ENCODE results near the gene GPR108. TPM values are rescaled to one million over a fixed set of nuclear protein-coding genes. Genes with fewer than 3 reads are reported as not detected.
"Not testable (repeated sequence)": the region's sequence is repeated elsewhere in the genome, so short reads cannot be mapped to it uniquely, and the experiment has no call there.

The GPR108 gene
- total and polyA plus RNA-seq, 4 donors, result 21.2 to 56.6 (median 51.1) TPM

GRCh38 chr19:6762253-6762797 is 24.9 kb upstream of the GPR108 start:
- not testable (repeated sequence) for H3K9me3 ChIP-seq (ENCODE audit: control insufficient read depth, insufficient read depth, low read length); H3K36me3 ChIP-seq (ENCODE audit: control insufficient read depth, insufficient read depth, low read length); H3K4me3 ChIP-seq (ENCODE audit: low read depth, low read length); H3K4me1 ChIP-seq (ENCODE audit: control insufficient read depth, insufficient read depth, low read length); H3K27ac ChIP-seq (ENCODE audit: low read depth, low read length); DNase-seq (ENCODE audit: low read depth in 4 of 6, low spot score in 6 of 6)
- 92% methylated on average over 4 of the region's 8 CpGs for WGBS (ENCODE audit: insufficient coverage)
- H3K27me3 ChIP-seq (ENCODE audit: control insufficient read depth, insufficient read depth, low read length), result peaks cover 17% of the 10 kb centered on the region

DNA sequence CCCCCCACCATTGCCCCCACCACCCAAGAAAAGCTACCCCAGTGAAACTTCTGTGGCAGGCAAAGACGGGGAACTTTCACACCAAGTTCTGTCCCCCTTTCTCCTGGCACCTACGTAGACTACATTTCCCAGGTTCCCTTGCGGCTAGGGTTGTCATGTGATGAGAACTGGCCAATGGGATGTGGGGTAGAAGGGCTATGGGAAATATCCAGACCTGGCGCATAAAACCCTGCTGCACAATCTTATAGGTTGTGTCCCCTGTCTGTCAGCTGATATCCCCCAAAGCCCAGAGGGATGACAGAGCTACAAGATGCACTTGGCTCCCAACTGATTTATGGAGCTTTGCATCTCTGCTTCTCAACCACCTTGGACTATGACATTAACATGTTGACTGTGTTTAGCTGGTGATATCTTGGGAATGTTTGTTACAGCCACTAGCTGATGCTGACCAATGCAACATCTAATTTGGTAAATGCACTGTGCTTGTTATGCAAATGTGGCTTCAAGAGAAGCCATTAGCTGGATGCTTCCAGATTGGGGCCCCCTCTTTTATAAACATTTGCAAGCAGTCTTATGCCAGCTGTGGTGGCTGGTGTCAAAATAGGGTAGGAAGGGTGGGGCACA is 23.8 kb upstream of the GPR108 start:
- Histone ChIP-seq H3K9me3 (ENCODE audit: control insufficient read depth, insufficient read depth, low read length) (no peaks in the 10 kb centered on the region), H3K4me1 (ENCODE audit: control insufficient read depth, insufficient read depth, low read length) (no peaks in the 10 kb centered on the region), H3K4me3 (ENCODE audit: low read depth, low read length) (no peak overlapping the region), H3K27me3 (ENCODE audit: control insufficient read depth, insufficient read depth, low read length) (peaks cover 6% of the 10 kb centered on the region), H3K27ac (ENCODE audit: low read depth, low read length) (no peak overlapping the region), H3K36me3 (ENCODE audit: control insufficient read depth, insufficient read depth, low read length) (peaks cover 2% of the 10 kb centered on the region)
- no peak for DNase-seq (ENCODE audit: low read depth in 4 of 6, low spot score in 6 of 6)
- 33% methylated on average over 1 of the region's 4 CpGs for WGBS (ENCODE audit: insufficient coverage)

- WGBS (ENCODE audit: insufficient coverage), result 95% methylated on average over 12 of the region's 17 CpGs
- no peak for DNase-seq (ENCODE audit: low read depth in 4 of 6, low spot score in 6 of 6)
- H3K27me3 ChIP-seq (ENCODE audit: control insufficient read depth, insufficient read depth, low read length), result peaks cover under 1% of the 10 kb centered on the region
- no peak overlapping the region for H3K4me3 ChIP-seq (ENCODE audit: low read depth, low read length)
- peaks cover 2% of the 10 kb centered on the region for H3K36me3 ChIP-seq (ENCODE audit: control insufficient read depth, insufficient read depth, low read length)
- no peaks in the 10 kb centered on the region for H3K9me3 ChIP-seq (ENCODE audit: control insufficient read depth, insufficient read depth, low read length)
- no peak overlapping the region for H3K27ac ChIP-seq (ENCODE audit: low read depth, low read length)
- H3K4me1 ChIP-seq (ENCODE audit: control insufficient read depth, insufficient read depth, low read length), result no peaks in the 10 kb centered on the region
Observed at GRCh38 chr19:6760606-6761005, 23.2 kb upstream of the GPR108 start.

- H3K36me3 ChIP-seq (ENCODE audit: control insufficient read depth, insufficient read depth, low read length), result peaks cover 23% of the 10 kb centered on the region
- DNase-seq (ENCODE audit: low read depth in 4 of 6, low spot score in 6 of 6), result no peak
- H3K4me3 ChIP-seq (ENCODE audit: low read depth, low read length), result no peak overlapping the region
- H3K27me3 ChIP-seq (ENCODE audit: control insufficient read depth, insufficient read depth, low read length), result peaks cover 10% of the 10 kb centered on the region
- 94% methylated on average over 16 of the region's 23 CpGs for WGBS (ENCODE audit: insufficient coverage)
- H3K27ac ChIP-seq (ENCODE audit: low read depth, low read length), result no peak overlapping the region
- H3K9me3 ChIP-seq (ENCODE audit: control insufficient read depth, insufficient read depth, low read length), result no peaks in the 10 kb centered on the region
- H3K4me1 ChIP-seq (ENCODE audit: control insufficient read depth, insufficient read depth, low read length), result peaks cover 14% of the 10 kb centered on the region
Observed at GRCh38 chr19:6754653-6755463, 17.5 kb upstream of the GPR108 start.

DNA sequence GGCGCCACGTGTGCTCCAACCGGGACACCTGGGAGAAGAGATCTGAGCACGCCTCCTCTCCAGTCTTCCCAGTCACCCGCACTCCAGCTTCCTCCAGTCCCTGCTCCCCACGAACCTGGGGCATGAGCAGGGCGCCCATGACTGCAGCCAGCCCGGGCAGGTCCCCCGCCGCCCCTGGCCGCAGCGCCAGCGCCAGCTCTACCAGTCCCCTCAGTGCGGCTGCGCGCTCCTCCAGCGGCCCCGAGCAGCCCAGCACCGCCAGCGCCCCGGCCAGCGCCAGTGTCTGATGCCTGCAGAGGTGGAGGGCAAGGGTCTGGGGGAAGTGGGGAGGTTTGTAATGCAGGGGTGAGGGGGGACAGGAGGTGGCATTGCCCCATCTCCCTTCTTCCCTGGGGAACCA is 16.8 kb upstream of the GPR108 start:
- WGBS (ENCODE audit: insufficient coverage), result 88% methylated on average over 14 of the region's 22 CpGs
- no peak overlapping the region for H3K27ac ChIP-seq (ENCODE audit: low read depth, low read length)
- no peak for DNase-seq (ENCODE audit: low read depth in 4 of 6, low spot score in 6 of 6)

DNA sequence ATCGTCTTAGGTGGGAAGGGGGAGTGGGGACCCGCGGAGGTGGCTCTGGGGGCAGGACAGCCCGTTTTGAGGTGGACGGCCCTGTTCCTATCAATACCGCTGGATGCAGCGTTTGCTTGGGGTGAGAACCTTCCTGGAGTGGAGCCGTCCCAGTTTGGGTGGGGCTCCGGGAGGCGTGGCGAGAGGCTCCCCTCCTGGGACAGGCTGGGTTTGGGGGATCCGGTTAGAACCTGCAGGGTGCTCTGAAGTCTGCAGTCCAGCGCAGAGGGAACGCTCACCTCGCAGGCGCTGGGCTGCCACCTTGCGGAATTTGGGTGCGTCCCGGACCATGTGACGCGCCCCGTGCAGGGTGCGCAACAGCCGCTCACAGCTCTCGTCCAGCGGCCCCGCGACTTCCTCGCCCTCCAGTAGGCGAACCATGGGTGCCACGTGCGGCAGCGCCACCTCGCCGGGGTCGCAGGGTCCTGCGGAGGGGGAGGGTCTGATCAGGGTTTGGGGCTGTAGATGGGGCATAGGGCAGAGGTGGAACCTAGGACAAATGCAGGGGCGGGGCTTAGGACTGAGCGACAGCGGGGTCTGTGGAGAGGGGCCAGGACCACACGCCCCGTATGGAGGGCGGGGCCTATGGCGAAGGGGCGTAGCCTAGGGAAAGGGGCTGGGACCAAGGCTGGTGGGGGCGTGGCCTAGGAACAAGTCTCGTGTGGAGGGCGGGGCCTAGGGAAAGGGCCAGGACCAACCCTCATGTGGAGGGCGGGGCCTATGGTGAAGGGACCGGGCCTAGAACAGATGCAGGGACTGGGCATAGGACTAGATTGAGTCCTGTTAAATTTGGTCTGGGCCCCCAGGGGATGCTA is 16.0 kb upstream of the GPR108 start:
- peaks cover 10% of the 10 kb centered on the region for H3K27me3 ChIP-seq (ENCODE audit: control insufficient read depth, insufficient read depth, low read length)
- H3K4me3 ChIP-seq (ENCODE audit: low read depth, low read length), result peak overlapping the region; percentile 38
- peaks cover 31% of the 10 kb centered on the region for H3K36me3 ChIP-seq (ENCODE audit: control insufficient read depth, insufficient read depth, low read length)
- DNase-seq (ENCODE audit: low read depth in 4 of 6, low spot score in 6 of 6), result peak in 2 of 6 donors; percentile 50 to 69
- H3K4me1 ChIP-seq (ENCODE audit: control insufficient read depth, insufficient read depth, low read length), result peaks cover 14% of the 10 kb centered on the region
- no peak overlapping the region for H3K27ac ChIP-seq (ENCODE audit: low read depth, low read length)
- 2% methylated on average over 50 of the region's 50 CpGs for WGBS (ENCODE audit: insufficient coverage)
- no peaks in the 10 kb centered on the region for H3K9me3 ChIP-seq (ENCODE audit: control insufficient read depth, insufficient read depth, low read length)

More for the DNA sequence above, 16.8 kb upstream of the GPR108 start:
- H3K4me3 ChIP-seq (ENCODE audit: low read depth, low read length), result no peak overlapping the region
- peaks cover 14% of the 10 kb centered on the region for H3K4me1 ChIP-seq (ENCODE audit: control insufficient read depth, insufficient read depth, low read length)
- peaks cover 29% of the 10 kb centered on the region for H3K36me3 ChIP-seq (ENCODE audit: control insufficient read depth, insufficient read depth, low read length)
- no peaks in the 10 kb centered on the region for H3K9me3 ChIP-seq (ENCODE audit: control insufficient read depth, insufficient read depth, low read length)
- peaks cover 10% of the 10 kb centered on the region for H3K27me3 ChIP-seq (ENCODE audit: control insufficient read depth, insufficient read depth, low read length)

- no peak overlapping the region for H3K27ac ChIP-seq (ENCODE audit: low read depth, low read length)
- 33% methylated on average over 43 of the region's 50 CpGs for WGBS (ENCODE audit: insufficient coverage)
- H3K4me3 ChIP-seq (ENCODE audit: low read depth, low read length), result peak overlapping the region; percentile 38
Observed at GRCh38 chr19:6752256-6753177, 15.1 kb upstream of the GPR108 start.

DNA sequence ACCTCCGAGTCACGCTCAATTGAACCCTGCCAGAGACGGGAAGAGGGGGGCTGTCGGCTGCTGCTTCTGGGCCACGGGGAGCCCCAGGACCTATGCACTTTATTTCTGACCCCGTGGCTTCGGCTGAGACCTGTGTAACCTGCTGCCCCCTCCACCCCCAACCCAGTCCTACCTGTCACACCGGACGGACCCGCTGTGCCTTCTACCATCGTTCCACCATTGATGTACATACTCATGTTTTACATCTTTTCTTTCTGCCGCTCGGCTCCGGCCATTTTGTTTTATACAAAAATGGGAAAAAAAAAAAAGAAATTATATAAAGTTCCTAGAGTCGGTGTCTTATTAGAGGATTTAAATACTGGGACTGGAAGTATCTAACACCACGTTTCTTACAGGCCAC is 13.8 kb upstream of the GPR108 start:
- Histone ChIP-seq H3K36me3 (ENCODE audit: control insufficient read depth, insufficient read depth, low read length) (peaks cover 45% of the 10 kb centered on the region), H3K27me3 (ENCODE audit: control insufficient read depth, insufficient read depth, low read length) (peaks cover 10% of the 10 kb centered on the region), H3K4me3 (ENCODE audit: low read depth, low read length) (no peak overlapping the region), H3K4me1 (ENCODE audit: control insufficient read depth, insufficient read depth, low read length) (peaks cover 14% of the 10 kb centered on the region), H3K9me3 (ENCODE audit: control insufficient read depth, insufficient read depth, low read length) (peaks cover 3% of the 10 kb centered on the region), H3K27ac (ENCODE audit: low read depth, low read length) (no peak overlapping the region)
- 92% methylated on average over 6 of the region's 16 CpGs for WGBS (ENCODE audit: insufficient coverage)
- DNase-seq (ENCODE audit: low read depth in 4 of 6, low spot score in 6 of 6), result no peak

More at GRCh38 chr19:6752256-6753177, 15.1 kb upstream of the GPR108 start:
- H3K27me3 ChIP-seq (ENCODE audit: control insufficient read depth, insufficient read depth, low read length), result peaks cover 10% of the 10 kb centered on the region
- no peak for DNase-seq (ENCODE audit: low read depth in 4 of 6, low spot score in 6 of 6)
- H3K9me3 ChIP-seq (ENCODE audit: control insufficient read depth, insufficient read depth, low read length), result no peaks in the 10 kb centered on the region
- peaks cover 32% of the 10 kb centered on the region for H3K36me3 ChIP-seq (ENCODE audit: control insufficient read depth, insufficient read depth, low read length)
- peaks cover 14% of the 10 kb centered on the region for H3K4me1 ChIP-seq (ENCODE audit: control insufficient read depth, insufficient read depth, low read length)
